Gastrocnemius medialis (tissue), 4 donors: ENCODE measurements around the gene ZNF473.
"Not testable (repeated sequence)": the region's sequence is repeated elsewhere in the genome, so short reads cannot be mapped to it uniquely, and the experiment has no call there.

Experiments
- CTCF ChIP-seq, 5 experiments: fragments of 450-650 bp in 3 of 5; fragments of 200-600 bp in 2 of 5; sonication (generic) in 2 of 5; IDR thresholded peaks in 4 of 5; conservative IDR thresholded peaks in 1 of 5; 1 replicate in 4 of 5; 2 replicates in 1 of 5; pipeline ENCODE4 v1.5.1; 2016 to 2019; ENCODE audit warnings: antibody characterized with exemption in 5 of 5, mild to moderate bottlenecking in 3 of 5, moderate library complexity in 3 of 5
- POLR2A ChIP-seq, 2 donors: fragments of 450-650 bp; IDR thresholded peaks; one replicate each; pipeline ENCODE4 v1.6.1; 2017; ENCODE audit warnings: antibody characterized with exemption in 2 of 2, mild to moderate bottlenecking in 2 of 2, moderate library complexity in 2 of 2

GRCh38 chr19:50051228-50051895 is 25.6 kb downstream of the ZNF473 start:
- TF ChIP-seq CTCF (IDR thresholded peaks at IDR 0.05 in 4 of 5, conservative IDR thresholded peaks at IDR 0.05 in 1 of 5); POLR2A (IDR thresholded peaks at IDR 0.05): not testable (repeated sequence)
